IPS DF 4.7 (cell line): Measurements from ENCODE around the gene CACNA1G.

Source experiments
- DNase-seq: peaks from one replicate; pipeline ENCODE4 v3.0.0-alpha.2; 2013; ENCODE audit warnings: low spot score; ENCODE audit errors: extremely low read depth

Gene CACNA1G

GRCh38 chr17:50645748-50646682 is 85.5 kb downstream of the CACNA1G start:
- DNase-seq = no peak

GRCh38 chr17:50647187-50647586 is 86.7 kb downstream of the CACNA1G start:
- no peak for DNase-seq

- no peak for DNase-seq
These were observed 88.8 kb downstream of the CACNA1G start for GRCh38 chr17:50649042-50649908.

GRCh38 chr17:50651661-50652060 is 91.1 kb downstream of the CACNA1G start:
- DNase-seq = no peak

- DNase-seq = no peak
These were observed 93.2 kb downstream of the CACNA1G start for GRCh38 chr17:50653738-50654137.

- DNase-seq = no peak
These were observed 96.0 kb downstream of the CACNA1G start for GRCh38 chr17:50656509-50656908.

GRCh38 chr17:50657054-50657453 is 96.5 kb downstream of the CACNA1G start:
- no peak for DNase-seq

GRCh38 chr17:50657627-50658026 is 97.1 kb downstream of the CACNA1G start:
- no peak for DNase-seq

GRCh38 chr17:50658616-50659015 is 98.1 kb downstream of the CACNA1G start:
- DNase-seq = no peak

- no peak for DNase-seq
These were observed 98.7 kb downstream of the CACNA1G start for GRCh38 chr17:50659179-50659578.

GRCh38 chr17:50660042-50660886 is 99.7 kb downstream of the CACNA1G start:
- DNase-seq = no peak

- DNase-seq = no peak
These were observed 100.4 kb downstream of the CACNA1G start for GRCh38 chr17:50660887-50661345.

- DNase-seq = no peak
These were observed 100.8 kb downstream of the CACNA1G start for GRCh38 chr17:50661348-50661747.

GRCh38 chr17:50661795-50662391 is 101.4 kb downstream of the CACNA1G start:
- DNase-seq = no peak

GRCh38 chr17:50662632-50663225 is 102.2 kb downstream of the CACNA1G start:
- no peak for DNase-seq

GRCh38 chr17:50663812-50664374 is 103.4 kb downstream of the CACNA1G start:
- no peak for DNase-seq

GRCh38 chr17:50664788-50665458 is 104.4 kb downstream of the CACNA1G start:
- DNase-seq = no peak

- no peak for DNase-seq
These were observed 105.3 kb downstream of the CACNA1G start for GRCh38 chr17:50665838-50666237.

- DNase-seq = no peak
These were observed 105.8 kb downstream of the CACNA1G start for GRCh38 chr17:50666316-50666715.
